ENCODE results near the gene LYPD6B.

The LYPD6B gene

DNA sequence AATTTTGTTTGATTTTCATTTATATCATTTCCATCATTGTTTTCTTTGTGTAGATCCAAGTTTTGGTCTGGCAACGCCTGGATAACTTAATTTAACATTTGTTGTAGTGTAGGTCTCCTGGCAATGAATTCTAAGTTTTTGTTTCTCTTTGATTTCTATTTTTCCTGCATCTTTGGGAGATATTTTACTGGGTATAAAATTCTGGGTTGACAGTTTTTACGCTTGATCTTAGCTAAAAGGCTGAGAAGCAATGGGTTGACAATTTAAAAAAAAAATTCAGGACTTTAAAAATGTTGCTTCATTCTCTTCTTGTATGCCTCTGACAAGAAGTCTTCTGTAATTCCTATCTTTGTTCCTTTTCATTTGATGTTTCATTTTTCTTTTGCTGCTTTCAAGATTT, 8.6 kb downstream of the LYPD6B start:
- no peak for DNase-seq

DNA sequence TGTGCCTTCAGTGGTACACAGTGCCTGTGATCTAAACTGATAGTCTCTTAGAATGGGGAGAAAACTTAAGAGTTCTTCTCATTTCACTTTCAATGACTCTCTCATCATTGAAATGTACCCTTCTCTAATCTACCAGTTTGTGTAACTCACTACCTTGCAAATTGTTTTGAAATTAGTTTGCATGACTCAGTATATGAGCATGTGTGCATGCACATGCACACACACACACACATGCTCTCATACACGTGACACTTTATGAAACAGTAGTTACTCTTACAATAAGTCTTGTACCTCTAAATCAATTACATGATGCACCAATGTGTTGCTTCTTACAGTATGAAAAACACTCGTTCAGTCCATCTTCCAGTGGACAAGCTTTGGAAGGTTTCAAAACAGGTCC, 10.6 kb downstream of the LYPD6B start:
- peak; percentile 78 for DNase-seq

DNA sequence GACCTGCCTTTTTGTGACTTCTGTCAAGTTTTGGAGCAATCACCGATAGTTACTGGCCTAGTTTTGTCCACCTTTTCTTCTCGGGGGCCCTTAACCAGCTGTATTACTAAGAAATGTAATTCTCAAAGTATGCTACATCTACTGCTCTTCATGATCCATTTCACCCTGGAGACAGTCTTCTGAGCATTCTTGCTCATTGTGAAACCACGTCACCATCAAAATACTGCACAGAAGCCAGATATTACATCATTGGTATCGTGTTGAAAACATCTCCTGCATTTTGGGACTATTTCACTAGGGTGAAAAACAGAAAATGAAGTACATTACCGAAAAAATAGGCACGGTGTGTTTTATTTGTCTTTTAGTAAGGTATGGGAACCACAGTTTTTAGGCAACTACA, 11.7 kb downstream of the LYPD6B start:
- peak; percentile 85 for DNase-seq

DNA sequence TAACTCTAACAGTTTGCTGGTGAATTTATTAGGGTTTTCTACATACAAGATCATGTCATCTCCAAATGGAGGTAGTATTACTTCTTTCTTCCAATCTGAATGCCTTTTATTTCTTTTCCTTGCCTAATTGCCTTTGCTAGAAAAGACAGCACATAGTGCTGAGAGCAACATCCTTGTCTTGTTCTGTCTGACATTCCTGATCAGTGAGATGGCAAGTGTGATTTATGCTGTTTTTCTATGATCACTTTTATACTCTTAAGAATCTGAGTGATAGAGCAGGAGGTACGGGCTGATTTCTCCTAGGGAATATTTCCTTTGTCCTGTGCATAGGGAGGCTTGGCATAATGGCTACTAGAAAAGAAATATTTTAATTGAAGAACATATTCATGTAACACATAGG, 17.3 kb downstream of the LYPD6B start:
- peak; percentile 57 for DNase-seq

DNA sequence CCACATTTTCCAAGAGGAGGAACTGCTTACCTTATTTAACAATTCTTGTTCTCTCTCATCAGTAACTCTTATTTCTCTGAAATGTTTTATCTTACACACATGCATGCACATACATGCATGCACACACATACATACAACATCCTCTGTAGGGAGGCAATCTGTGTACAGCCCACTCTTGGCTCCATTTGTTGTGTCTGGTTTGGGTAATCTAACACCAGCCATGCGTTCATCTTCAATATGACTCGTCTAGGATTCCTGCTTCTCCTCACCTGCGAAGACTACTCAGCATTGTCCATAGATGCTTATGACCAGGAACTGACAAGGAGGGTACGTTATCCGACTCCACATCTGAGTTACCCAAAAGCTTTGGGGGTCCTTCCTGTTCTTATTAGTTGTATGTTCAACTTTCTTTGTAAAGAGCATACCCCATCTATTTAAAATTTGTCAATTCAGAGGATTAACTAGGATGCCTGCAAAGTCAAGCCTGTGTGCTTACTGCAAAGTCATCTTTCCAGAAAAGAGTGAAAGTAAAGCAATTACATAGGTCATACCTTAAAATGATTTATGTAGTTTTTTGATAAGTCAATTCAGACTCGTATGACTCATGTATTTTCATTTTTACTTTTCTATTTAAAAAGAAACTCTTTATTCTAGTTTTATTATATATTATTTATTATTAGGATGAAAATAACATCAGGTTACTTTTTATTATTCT, 18.2 kb downstream of the LYPD6B start:
- no peak for DNase-seq

DNA sequence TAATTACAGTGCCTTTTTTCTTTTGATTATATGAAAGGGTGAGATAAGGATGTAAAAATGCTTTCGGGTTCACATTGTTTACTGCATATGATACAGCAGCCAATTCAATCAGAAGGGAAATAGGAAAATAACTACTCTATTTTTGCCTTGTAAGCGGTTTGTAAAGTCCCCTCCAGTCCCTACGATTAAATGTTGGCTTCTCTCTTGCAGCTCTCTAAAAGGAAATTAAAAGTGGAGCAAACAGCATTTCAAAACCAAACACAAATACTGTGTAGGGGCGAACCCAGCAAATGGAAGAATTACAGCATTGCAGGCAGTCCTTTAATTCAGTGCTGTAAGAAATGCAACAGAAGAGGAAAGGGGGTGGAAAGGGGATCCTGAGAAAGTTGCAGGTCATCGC, 18.9 kb downstream of the LYPD6B start:
- no peak for DNase-seq

DNA sequence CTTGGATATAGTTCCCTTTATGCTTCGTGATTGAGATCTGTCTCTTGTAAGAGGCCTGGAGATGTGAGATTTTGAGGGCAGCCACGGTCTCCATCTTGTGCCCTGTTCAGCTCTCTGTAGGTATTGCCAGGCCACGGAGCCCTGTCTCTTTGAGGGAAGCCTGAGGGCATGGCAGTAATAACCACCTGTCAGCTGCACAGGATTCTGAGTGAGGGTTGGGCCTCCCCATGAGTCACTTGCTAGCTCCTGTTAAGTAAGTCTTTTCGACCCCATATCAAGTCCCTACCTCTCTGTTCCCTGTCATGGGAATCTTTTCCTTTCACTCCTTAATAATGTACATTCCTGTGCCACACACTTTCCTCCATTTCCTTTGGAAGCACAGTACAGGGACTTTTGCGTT, 20.4 kb downstream of the LYPD6B start:
- DNase-seq, result no peak

DNA sequence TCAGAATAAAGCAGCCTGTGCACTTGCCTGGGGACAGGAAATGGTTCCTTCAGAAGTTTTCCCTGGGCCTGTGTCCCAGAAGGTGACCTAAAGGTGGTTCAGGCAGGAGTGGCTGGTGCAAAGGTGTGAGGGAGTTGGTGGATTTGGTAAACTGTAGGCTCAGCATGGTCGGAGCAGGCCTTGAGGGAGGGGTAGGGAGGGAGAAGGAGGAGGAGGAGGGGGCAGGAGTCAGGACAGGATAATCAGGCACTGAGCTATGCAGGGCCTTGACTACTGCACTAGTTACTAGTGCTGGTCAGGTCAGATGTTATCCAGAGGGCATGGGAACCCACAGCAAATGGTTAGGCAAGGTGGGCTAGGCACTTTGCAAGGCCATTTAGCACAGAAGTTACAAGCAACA, 21.3 kb downstream of the LYPD6B start:
- DNase-seq, result no peak

DNA sequence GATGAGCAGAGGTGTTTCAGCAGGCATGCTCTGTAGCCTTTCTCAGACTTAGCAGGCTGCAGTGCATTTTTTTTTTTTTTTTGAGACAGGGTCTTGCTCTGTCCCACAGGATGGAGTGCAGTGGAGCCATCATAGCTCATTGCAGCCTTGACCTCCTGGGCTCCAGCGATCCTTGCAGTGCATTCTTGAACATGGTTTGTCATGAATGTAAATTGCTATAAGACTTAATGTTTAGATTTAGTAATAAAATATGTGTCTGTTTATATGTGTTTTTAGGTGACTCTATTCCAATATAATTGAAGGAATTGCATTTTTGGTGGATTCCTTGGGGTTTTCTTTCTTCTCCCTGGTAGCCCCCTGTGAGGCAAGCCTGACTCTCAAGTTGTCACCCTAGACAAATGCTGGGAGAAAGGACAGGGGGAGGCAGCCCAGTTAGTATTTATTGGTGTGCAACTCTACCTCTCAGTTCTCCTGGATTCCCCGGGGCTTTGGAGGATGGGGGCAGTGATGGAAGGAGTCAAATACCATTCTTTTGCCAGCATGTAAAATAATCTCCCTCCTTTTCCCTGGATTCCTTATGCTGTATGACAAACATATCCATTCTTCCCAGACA, 22.7 kb downstream of the LYPD6B start:
- peak; percentile 63 for DNase-seq

DNA sequence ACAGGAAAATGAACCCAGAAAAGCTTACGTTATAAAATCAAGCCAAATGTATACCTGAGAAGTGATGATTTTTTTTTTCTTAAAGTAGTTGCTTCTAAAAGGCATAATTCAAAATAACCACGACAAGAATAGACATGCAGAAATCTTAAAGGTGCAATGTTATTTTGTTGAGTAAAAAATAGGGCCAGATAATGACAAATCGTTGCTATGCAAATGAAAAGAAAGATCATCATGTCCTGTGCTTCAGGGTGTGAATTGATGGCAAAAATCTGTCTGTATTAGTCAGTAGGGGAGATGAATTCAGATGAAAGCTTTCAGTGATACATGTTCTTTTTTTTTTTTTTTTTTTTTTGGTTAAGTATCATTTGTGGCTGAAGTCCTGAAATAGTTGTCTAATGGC, 24.0 kb downstream of the LYPD6B start:
- no peak for DNase-seq

DNA sequence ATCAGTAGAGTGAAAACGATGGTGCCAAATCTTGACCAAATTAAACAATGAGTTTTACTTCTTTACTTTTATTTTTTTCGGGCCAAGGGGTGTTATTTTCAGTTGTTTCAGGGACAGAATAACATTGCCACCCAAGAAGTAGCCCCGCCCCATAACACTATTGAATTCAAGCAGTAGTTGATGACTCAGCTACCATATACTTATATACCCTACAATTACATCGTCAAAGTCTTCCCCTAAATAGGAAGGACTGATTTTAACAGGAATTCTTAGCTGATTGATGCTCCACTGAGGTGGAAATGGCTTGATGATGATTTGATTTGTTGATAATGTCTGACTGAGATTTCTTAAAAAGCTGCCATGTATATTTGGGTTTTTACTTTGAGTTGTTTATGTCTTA, 24.7 kb downstream of the LYPD6B start:
- no peak for DNase-seq

DNA sequence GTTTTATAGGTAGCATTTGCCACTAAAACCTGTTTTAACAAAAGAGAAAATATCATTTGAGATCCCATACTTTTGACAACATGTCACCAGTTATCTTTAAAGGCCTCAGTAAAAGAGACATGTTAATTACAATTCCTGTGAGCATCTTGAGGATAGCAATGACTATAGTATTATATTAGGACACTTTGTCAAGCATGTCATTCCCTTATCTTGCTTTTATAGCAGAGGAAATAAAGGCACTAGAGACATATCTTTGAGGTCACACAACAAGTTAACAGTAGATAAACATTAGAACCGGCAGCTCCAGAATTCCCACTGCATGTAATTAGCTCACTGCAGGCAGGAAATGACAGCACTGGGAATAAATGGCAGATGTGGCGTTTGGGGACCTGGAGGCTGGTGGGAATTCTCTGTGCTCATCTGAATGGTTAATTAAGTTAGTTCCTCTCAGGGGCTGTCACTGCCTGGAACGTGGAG, 25.9 kb downstream of the LYPD6B start:
- peak; percentile 67 for DNase-seq

DNA sequence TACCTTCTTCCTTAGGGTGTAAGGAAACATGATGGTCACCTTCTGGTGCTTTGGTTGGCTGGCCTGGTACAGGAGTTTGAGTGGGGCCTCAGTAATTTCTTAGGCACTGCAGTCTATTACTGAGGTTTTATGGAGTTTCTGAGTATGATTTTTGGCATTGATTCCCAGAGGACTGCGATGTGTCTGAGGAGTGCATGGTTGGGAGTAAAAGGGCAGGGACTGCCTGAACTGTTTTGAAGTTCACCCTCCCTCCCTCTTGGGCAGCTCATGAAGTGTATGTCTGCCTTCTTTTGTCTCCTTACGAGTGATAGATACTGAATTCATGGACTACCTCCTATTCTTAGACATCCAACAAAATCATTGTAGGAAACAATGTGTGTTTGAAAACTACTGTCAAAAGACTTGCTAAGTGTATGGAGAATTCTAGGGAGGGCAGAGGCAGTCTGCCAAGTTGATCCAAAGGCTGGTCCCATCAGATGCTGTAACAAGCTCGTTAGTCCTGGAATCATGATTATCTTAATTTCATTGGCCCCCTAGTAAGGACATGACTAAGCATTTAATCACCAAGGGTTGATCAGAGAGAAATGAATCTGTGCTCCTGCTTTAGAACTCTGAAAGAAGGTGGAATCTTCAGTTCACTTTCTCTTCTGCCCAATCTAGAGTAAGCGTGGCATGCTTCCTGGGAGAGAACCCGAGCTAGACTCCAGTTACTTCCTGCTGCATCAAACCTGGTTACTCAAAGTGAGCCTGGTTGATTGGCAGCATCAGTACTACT, 26.5 kb downstream of the LYPD6B start:
- DNase-seq, result peak; percentile 86

DNA sequence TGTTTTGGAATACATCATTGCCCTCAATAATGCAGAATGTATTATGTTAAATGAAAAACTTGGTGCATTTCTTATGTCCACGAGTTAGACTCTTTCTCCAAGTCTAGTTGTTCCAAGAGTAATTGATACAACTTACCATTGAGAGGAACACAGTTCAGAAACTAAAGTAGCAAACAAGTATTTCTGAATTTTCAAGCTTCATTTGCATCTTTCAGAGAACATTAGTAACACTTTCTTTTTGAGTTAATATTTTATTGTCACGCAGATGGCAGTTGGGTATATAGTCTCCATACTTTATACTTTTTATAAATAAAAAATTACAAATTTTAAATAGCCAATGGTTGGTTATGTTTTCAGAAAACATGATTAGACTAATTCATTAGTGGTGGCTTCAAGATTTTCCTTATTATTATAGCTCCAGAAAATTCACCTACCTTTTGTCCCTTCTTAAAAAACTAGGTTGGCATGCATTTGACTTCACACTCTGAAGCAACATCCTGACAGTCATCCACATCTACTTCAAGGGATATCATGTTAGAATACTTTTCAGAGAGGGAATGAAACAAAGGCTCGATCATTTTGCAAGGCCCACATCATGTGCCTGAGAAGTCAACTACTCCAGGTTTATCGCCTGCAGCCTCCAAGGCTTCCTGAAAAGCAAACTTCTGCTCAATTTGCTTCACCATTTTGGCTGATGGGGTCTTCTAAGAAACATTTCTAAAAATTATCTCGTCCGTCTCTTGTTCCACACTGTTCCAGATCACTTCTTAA, 29.9 kb downstream of the LYPD6B start:
- no peak for DNase-seq

DNA sequence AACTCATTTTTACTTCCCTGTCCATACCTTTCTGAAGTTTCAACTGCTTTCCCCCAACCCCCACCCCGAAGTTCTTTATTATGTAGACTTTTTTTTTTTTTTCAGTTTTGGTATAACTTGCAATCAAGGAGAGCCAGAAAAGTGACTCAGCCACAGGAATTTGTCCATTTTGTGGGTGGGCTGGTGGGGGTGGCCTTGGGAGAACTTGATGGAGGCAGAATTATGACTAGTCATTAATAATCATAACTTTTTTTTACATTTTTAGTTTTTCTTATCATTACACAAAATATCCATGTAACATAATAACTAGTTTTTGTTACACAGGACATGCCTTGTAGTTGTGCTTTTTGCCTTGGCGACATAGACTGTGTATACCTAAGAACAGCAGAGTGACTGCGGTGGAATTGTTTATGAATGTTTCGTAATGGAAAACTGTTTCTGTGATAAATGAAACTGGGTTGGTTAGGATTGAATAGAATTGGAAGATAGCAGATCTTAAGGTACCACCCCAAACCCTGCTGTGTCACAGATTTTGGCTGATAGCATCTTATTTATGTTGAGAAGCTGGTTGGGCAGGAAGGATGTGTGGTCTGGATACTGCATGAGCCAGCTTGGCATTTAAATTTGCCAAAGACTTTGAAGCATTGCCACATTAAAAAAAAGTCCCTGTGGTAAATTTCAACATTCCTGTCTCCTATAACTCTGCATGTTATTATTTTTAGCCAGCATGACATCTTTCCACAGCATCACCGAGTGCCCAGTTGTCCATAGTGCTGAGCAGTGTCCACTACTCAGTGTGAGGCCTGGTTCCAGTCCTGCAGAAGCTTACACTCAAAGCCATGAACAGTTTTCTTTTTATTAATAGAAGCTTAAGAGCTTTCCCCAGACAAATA, 30.7 kb downstream of the LYPD6B start:
- DNase-seq, result peak; percentile 91

DNA sequence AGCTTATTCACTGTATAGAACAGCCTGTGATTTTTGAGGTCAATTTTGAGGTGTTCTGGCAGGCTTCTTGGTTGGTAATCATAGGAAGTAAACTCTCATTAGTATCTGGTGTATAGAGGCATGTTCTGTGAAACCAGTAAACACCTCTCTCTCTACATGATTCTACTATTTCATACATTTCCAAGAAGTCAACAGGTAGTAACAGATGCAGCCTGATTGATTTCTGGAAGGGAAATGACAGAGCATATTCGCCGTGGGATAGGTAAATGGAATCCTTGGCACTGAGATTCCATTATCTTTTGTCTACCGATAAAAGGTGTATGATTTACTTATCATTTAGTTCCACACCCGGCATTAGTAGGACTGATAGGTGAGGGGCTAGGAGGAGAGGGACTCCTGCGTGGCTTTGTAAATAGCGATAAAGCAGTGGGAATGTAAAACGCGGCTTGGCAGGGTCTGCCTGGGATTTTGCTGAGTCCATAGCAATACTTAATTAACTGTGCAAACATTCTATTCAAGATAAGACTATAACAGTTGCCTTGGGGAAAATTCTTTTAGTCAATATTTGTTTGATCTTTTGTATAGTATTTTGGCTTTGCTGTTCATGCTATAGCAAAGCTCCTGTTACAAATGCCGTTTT, 32.3 kb downstream of the LYPD6B start:
- DNase-seq, result no peak

DNA sequence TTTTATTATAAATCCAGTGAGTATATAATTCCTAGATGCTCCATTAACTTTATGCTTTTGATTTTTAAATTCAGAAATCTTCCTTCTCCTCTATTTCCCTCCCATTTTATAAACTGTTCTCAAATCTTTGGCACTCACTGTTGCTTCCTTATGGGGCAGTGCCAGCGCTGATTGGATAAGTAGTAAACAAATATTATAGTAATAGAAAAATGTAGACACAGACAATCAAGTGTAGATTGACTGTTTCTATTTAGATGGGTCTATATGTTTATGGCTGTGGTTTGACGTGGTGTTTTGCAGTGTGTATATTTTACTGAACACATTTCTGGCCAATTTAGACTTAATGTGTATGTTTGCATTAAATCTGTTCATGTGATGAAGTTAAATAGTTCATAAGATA, 36.6 kb downstream of the LYPD6B start:
- DNase-seq, result no peak

DNA sequence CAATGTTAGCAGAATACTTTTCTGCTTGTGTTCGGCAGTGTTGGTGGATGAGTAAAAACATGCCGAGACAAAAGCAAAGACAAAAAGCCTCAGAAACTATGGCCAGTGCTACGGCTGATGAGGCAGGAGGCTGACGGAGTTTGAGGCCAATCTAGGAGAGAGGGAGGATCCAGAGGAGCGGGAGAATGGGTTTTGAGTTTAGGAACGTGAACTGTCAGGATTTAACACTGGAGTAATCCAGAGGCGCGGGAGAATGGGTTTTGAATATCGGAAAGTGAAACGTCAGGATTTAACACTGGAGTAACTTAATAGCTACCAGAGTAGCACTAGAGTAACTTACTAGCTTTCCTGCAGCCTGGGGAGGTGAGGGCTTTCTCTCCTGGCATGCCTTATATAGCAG, 37.4 kb downstream of the LYPD6B start:
- no peak for DNase-seq

DNA sequence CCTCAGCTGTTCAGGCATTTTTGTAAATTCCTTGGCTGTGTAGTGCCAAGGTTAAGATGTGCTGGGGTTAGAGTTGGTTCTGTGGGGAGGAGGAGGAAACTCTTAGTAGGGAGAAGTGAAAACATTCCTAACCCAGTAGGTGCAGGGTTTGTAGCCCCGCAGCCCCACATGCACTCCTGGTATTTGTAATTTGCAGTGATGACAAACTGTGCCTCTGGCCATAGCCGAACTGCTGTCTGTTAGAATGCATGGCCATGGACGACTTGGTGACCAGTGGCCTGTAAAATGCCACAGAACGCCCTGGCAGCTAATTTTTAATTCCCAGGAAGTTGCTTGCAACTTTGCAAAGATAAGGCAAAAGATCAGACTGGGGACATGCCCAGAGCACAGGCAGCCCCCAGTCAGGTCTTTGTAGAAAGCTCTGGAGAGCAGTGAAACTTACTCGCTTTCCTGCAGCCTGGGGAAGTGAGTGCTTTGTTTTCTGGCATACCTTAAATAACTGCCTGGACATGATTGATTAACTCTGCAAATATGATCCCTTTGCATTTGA, 38.4 kb downstream of the LYPD6B start:
- no peak for DNase-seq

DNA sequence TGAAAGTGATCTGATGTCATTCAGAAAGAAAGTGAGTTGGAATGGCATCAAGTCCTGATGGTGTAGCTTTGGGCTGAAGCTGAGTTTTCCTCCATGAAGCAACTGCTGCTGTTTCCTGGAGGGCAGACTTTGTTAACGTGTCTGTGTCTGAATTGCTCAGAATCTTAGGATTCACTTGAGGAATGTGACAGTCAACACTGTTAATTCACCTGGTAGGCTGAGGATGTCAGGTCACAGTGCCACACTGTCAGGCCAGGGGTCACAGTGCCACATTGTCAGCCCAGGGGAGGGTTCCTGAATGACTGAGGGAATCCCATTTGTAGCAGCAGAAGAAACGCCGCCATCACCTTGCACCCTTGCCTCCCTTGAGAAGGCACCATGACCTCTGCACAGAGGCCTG, 39.4 kb downstream of the LYPD6B start:
- DNase-seq, result no peak

DNA sequence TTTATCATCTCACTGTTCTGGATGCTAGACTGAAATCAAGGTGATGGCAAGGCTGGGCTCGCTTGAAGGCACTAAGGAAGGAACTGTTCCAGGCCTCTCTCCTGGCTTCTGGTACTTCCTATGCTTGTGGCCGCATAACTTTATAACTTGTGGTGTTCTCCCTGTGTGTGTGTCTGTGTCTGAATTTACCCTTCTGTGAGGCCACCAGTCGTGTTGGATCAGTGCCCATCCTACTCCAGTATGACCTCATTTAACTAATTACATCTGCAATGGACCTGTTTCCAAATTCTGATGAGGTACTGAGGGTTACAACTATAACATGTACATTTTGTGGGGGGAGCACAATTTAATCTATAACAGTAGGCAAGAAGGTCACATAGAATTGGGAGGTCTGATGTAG, 41.6 kb downstream of the LYPD6B start:
- DNase-seq, result peak; percentile 46
